Liver (tissue), 3 donors: ENCODE results near the gene DDX1.

Source experiments
- GABPA ChIP-seq, 2 donors: IDR thresholded peaks in 1 of 2; conservative IDR thresholded peaks in 1 of 2; 2 replicates each; pipeline ENCODE4 v1.6.1; 2016; ENCODE audit warnings: antibody characterized with exemption in 2 of 2, mild to moderate bottlenecking in 1 of 2, moderate library complexity in 1 of 2
- YY1 ChIP-seq: IDR thresholded peaks from 2 replicates; pipeline ENCODE4 v1.6.1; 2016; ENCODE audit warnings: antibody characterized with exemption, mild to moderate bottlenecking
- TF ChIP-seq, protein P1 (sequence below): fragments of 150-350 bp; IDR thresholded peaks from 2 replicates; pipeline ENCODE4 v1.5.1; 2017; ENCODE audit warnings: improper control_type of control experiment, low read depth, low read length; ENCODE audit not compliant: missing input control
- donor health status: healthy.
- donor health status: healthy.

DNA sequence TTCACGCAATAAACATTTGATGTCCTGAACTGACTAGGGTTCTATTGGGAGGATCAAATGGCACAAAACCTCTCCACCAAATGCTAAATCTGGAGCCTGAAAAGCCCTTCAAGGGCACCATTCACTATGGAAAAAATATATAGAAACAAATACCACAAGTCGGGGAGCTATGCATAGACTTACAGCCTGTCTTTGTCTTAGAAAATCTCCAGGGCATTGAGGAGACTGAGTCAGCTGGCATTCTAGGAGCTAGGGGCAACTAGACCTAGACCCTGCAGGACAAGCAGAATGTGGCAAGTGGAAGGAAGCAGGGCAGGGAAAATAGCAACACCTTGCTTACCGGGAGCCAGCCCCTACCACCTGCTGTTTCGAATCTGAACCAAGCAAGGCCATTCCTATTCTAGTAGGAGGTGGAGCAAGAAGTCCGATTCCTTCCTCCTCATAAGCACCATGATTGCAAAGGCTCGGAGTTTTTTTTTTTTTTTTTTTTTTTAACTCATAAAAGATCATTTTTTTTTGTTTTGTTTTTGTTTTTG is 77.8 kb downstream of the DDX1 start:
- TF ChIP-seq YY1, result no peak
- TF ChIP-seq, protein P1, sequence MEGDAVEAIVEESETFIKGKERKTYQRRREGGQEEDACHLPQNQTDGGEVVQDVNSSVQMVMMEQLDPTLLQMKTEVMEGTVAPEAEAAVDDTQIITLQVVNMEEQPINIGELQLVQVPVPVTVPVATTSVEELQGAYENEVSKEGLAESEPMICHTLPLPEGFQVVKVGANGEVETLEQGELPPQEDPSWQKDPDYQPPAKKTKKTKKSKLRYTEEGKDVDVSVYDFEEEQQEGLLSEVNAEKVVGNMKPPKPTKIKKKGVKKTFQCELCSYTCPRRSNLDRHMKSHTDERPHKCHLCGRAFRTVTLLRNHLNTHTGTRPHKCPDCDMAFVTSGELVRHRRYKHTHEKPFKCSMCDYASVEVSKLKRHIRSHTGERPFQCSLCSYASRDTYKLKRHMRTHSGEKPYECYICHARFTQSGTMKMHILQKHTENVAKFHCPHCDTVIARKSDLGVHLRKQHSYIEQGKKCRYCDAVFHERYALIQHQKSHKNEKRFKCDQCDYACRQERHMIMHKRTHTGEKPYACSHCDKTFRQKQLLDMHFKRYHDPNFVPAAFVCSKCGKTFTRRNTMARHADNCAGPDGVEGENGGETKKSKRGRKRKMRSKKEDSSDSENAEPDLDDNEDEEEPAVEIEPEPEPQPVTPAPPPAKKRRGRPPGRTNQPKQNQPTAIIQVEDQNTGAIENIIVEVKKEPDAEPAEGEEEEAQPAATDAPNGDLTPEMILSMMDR, result no peak
- no peak for TF ChIP-seq GABPA (IDR thresholded peaks at IDR 0.05 in 1 of 2, conservative IDR thresholded peaks at IDR 0.05 in 1 of 2)
